ENCODE data around the gene XIRP2. TPM values are rescaled to one million over a fixed set of nuclear protein-coding genes. Genes with fewer than 3 reads are reported as not detected.

Gene XIRP2
- total RNA-seq, 1 experiment from 2014 or later: not detected

DNA sequence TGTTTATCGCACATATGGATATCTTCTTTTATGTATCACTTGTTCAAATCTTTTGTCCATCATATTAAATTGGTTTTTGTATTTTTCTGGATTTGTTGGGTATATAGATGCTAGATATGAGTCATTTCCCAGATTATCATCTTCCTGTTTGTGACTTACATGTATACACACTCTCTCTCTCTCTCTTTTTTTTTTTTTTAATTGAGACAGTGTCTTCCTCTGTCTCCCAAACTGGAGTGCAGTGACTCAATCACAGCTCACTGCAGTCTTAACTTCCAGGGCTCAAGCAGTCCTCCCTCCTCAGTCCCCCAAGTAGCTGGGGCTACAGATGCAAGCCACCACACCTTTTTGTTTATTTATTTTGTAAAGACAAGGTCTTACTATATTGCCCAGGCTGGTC lies 43.8 kb downstream of the XIRP2 start:
- BruUV-seq (replicated peaks): no TSS peak
- intact Hi-C loops (cut with micrococcal nuclease): no loop called here
- Histone ChIP-seq H3K9me3 (ENCODE audit: control insufficient read depth in 1 of 2, insufficient read depth in 1 of 2, low read depth in 1 of 2, low read length in 2 of 2) (peaks cover 0 to 3% of the 10 kb centered on the region in 2 experiments; a peak in 1 of 4 replicates), H3K36me3 (ENCODE audit: control insufficient read depth in 1 of 2, insufficient read depth in 2 of 2, low read length in 2 of 2) (no peaks in the 10 kb centered on the region), H3K4me2 (ENCODE audit: low read length) (no peak overlapping the region), H3K79me2 (ENCODE audit: insufficient read depth, low read length) (no peaks in the 10 kb centered on the region), H3K27me3 (ENCODE audit: insufficient read depth, low read length) (no peaks in the 10 kb centered on the region), H3K9me2 (ENCODE audit: insufficient read depth) (no peaks in the 10 kb centered on the region), H3K9ac (ENCODE audit: low read length) (no peak overlapping the region), H3K4me1 (ENCODE audit: control insufficient read depth in 1 of 2, insufficient read depth in 2 of 2, low read length in 2 of 2) (no peaks in the 10 kb centered on the region), H2AFZ (ENCODE audit: low read depth, low read length, poor library complexity, severe bottlenecking) (no peak overlapping the region), H4K20me1 (ENCODE audit: insufficient read depth) (no peaks in the 10 kb centered on the region), H3K27ac (ENCODE audit: low read depth, low read length) (no peak overlapping the region), H3K4me3 (replicated peaks in 1 of 2; ENCODE audit: low read depth in 1 of 2, low read length in 2 of 2) (no peak overlapping the region)
- ATAC-seq: no peak
- DNase-seq (ENCODE audit: low read depth, low spot score): no peak
- ChIA-PET CTCF (no interaction called here), POLR2A (no interaction called here), RAD21 (ENCODE audit: low non-redundant PET in 1 of 2, low total read pairs in 2 of 2, uncharacterized antibody in 2 of 2, unreplicated experiment in 2 of 2) (no interaction called here)
- no peak for TF ChIP-seq RAD21 (IDR thresholded peaks at IDR 0.05; ENCODE audit: low read depth)
- TF ChIP-seq ELF1 (IDR thresholded peaks at IDR 0.05; ENCODE audit: borderline replicate concordance, low read depth): no peak
- TF ChIP-seq EZH2phosphoT487 (IDR thresholded peaks at IDR 0.05; ENCODE audit: borderline replicate concordance): no peak
- TF ChIP-seq EGR1 (IDR thresholded peaks at IDR 0.05; ENCODE audit: low read depth): no peak
- no peak for TF ChIP-seq SIN3A (IDR thresholded peaks at IDR 0.05; ENCODE audit: low read depth)
- TF ChIP-seq ATF3 (IDR thresholded peaks at IDR 0.05): no peak
- TF ChIP-seq POLR2AphosphoS5 (IDR thresholded peaks at IDR 0.05; ENCODE audit: low read depth, low read length): no peak
- TF ChIP-seq ZNF274 (IDR thresholded peaks at IDR 0.05; ENCODE audit: low read depth, low read length): no peak
- no peak for TF ChIP-seq REST (IDR thresholded peaks at IDR 0.05; ENCODE audit: low read depth)
- TF ChIP-seq SP1 (IDR thresholded peaks at IDR 0.05; ENCODE audit: low read depth): no peak
- TF ChIP-seq CBX3 (IDR thresholded peaks at IDR 0.05; ENCODE audit: low read depth): no peak
- TF ChIP-seq, protein P1, sequence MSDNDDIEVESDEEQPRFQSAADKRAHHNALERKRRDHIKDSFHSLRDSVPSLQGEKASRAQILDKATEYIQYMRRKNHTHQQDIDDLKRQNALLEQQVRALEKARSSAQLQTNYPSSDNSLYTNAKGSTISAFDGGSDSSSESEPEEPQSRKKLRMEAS (IDR thresholded peaks at IDR 0.05): no peak
- no peak for TF ChIP-seq POLR2A (IDR thresholded peaks at IDR 0.05; ENCODE audit: borderline replicate concordance, extremely low read depth, insufficient read depth, insufficient read length)
